Measurements from ENCODE around the gene SASH1. TPM values are rescaled to one million over a fixed set of nuclear protein-coding genes. Genes with fewer than 3 reads are reported as not detected.
"Not testable (repeated sequence)": the region's sequence is repeated elsewhere in the genome, so short reads cannot be mapped to it uniquely, and the experiment has no call there.

SASH1 gene
- polyA plus RNA-seq, 12 donors: 40.5 to 57.4 (median 47.6) TPM; not detected in 1

GRCh38 chr6:148325316-148326068 lies 17.1 kb upstream of the SASH1 start:
- DNase-seq: no peak

DNA sequence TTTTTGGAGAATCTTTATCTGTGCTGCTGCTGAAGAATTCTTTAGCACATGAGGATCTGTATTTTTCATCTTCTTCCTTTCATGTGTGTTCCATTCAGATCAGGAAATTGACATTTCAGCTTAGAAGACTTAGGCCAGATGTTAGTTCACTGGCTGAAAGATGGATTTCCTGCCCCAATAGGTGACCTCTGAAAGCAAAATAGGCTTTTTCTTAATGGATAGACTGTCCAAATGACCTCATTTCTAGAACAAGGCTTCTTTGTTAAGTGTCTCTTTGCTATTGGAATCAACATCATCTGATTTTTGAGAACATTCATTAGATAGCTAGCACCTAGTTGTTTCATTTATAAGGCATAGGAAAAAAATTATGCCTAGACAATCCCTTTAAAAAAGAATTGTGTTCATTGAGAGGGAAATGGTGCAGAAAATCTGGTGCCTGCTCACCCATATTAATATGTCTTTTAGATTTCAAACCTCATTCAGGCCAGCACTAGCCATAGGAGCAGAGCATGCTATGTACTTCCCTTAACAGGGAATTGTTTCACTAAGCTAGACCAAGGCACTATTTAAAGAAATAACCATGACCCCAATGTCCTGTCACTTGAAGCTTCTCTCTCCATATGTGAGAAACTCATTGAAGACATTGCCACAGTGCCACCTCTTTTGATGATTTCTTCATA lies 13.6 kb upstream of the SASH1 start:
- DNase-seq: no peak

GRCh38 chr6:148329596-148330381 lies 12.8 kb upstream of the SASH1 start:
- no peak for DNase-seq

DNA sequence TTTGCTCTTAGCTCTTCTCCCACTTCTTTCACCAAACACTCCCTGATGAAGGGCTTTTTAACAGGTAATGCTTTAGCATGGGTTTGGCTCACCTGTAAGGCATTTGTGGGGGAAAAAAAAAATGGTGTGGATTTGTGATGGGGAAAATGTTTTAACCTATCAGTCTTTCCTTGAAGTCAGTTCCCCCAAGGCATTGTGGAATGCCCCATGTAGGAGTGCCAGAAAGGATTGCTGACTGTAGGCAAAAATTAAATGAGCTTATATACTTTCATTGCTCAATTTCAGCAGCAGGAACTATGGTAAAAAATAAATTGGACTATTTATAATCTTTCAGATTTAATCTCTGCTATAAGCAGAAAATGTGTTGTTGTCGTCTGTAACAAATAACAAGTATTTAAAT lies 10.6 kb upstream of the SASH1 start:
- no peak for DNase-seq

DNA sequence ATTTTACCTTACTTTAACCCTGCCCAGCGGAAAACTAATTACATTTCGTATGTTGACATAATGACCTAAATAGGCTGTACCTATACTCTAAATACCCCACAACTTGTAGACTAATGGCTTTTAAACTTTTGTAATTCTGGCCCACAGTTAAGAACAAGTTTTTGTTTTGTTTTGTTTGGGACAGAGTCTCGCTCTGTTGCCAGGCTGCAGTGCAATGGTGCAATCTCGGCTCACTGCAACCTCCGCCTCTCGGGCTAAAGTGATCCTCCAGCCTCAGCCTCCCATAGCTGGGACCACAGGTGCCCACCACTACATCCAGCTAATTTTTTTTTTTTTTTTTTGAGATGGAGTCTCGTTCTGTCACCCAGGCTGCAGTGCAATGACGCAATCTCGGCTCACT lies 5.7 kb upstream of the SASH1 start:
- no peak for DNase-seq

DNA sequence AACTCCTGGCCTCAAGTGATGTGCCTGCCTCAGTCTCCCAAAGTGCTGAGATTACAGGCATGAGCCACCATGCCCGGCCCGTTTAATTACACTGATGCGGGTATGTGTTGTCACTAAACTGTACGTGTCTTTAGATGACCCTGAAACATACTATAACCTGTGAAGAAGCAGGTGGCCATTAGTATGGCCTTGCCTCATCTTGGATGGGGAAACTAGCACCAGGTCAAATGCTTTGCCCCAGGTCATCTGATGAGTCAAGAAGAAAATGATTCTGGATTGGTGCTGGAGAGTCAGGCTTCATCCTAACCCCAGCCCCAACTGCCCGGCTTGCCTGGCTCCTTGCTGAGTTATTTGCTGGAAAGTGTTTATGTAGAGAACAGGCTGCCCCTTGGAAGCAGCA lies 2.9 kb upstream of the SASH1 start:
- DNase-seq: no peak

DNA sequence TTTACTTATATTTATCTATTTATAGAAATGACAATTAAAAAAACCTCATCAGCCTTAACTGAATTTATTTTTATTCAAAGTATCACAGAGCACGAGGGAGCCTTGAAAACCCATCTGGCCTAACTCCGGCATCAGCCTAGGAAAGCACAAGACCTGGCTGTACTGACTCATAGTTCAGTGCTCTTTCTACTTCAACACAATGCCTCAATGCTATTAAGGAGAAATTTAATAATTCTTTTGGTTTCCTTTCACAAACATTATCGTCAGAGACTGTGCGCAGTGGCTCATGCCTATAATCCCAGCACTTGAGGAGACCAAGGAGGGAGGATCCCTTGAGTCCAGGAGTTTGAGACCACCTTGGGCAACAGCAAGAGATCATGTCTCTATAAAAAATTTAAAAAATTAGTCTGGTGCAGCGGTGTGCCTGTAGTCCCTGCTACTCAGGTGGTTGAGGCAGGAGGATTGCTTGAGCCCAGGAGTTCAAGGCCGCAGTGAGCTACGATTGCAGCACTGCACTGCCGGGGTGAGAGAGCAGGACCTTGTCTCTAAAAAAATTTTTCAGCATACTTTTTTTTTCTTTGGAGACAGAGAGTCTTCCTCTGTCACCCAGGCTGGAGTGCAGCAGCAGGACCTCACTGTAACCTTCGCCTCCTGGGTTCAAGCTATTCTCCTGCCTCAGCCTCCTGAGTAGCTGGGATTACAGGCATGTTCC lies 1.9 kb upstream of the SASH1 start:
- DNase-seq: no peak

DNA sequence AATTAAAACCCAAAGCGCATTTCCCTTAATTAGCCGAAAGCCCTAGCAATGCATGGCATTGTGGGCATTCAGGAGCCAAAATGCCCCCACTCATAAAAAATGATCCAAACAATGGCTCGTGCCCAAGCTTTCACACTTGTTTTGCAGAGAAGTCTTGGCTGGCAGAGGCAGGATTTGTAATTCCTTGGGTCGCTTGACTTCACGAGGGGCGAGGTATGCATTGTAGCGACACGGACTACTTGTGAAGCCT lies 613 bp upstream of the SASH1 start:
- DNase-seq: no peak

- DNase-seq: no peak
Observed at GRCh38 chr6:148343047-148343782, 577 bp downstream of the SASH1 start.

DNA sequence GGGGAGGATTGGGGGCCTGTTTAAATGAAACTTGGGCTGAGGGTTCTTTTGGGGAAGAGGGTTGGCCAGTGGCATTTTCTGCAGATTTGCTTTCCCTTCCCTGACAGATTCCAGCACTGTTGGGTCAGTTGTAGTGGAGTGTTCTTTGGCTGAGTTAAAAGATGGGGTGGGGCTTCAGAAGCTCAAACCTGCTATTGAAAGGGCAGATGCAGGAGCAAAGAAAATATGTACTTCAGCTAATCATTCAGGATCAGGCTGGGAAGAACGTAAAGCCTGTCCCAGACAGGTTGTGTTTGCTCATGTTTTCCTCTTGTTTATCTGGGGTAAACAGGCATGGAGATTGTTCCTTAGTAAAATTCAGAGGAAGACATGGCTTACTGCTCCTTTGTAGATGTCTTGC lies 2.5 kb downstream of the SASH1 start:
- no peak for DNase-seq

- DNase-seq: no peak
Observed at GRCh38 chr6:148345578-148345977, 2.9 kb downstream of the SASH1 start.

- DNase-seq: no peak
Observed at GRCh38 chr6:148346681-148347440, 4.2 kb downstream of the SASH1 start.

DNA sequence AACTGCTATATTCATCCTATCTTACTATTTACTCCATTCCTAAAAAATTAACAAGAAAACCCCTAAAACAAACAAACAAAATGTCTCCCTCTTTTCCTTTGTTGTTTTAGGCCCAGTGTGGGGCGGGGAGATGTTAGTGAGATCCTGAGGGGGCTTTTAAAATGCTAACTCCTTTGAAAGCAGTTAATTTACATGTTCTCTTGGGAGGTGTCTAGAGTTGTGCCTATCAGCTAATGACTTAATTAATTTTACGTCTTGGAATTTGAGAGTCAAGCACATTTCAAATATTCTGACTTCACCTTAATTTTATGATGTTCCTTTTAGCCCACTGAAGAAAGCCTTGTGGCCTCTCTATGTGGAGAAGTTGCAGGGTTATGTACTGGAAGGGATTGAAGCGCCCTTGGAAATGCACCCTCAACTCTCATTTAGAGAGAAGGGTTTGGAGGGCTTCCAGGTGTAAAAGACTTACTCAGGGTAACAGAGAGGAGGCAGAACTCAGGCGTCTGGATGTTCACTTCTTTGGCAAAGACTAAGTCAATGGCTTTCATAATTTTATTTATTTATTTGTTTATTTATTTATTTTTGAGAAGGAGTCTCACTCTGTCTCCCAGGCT lies 4.9 kb downstream of the SASH1 start:
- DNase-seq: no peak

DNA sequence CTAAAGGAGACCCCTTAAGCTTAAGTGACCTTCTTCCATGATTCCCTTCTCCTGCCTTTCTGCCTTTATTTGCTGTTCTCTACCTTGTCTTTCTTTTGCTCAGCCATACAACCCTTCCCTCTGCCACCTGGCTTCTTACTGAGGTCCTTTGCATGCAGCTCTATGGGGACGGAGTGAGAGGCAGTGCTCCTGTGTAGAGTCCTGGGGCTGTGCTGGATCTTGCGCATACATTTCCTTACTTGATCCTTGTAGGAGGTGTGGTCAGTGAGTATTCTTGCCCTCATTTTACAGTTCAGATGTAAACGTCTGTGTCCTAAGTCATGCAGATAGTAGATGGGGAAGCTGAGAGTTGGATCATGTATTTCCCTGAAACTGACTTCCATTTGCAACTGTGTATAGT lies 5.7 kb downstream of the SASH1 start:
- no peak for DNase-seq

DNA sequence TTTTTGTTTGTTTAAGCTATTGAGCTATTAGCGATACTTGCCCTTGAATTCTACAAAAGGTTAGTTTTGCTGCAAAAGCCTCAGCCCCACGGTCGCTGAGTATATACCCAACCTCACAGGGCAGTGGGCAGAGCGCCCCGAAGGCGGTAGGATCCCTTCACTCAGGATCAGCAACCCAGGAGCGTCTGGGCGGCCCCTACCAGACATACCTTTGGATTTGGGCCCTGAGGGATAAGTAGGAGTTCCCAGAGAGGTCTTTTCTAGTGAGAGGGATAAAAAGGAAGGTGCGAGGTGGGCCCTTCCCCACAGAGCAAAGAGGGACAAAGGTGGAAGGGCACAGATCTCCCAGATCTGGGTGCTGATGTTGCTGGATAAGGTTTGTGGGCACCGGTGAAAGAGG lies 6.1 kb downstream of the SASH1 start:
- DNase-seq: no peak

GRCh38 chr6:148349466-148349865 lies 6.8 kb downstream of the SASH1 start:
- no peak for DNase-seq

DNA sequence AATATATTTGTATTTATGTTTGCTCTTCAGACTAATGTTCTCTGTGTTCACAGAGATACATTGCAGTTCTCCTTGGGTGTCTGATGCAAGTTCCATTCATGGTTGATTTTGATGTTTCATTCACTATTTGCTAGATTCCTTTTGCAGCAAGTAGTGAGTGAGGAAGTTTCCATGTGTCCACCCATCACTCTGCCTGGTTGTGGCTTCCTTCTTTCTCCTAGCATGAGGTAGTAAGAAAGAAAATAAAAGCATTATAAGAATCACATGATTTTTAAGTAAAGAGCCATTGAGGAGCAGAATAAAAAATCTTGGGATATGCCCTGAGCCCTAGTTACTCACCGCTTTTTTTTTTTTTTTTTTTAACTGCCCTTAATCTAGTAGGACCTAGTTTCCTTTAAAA lies 8.7 kb downstream of the SASH1 start:
- DNase-seq: no peak

GRCh38 chr6:148352421-148352820 lies 9.8 kb downstream of the SASH1 start:
- DNase-seq: not testable (repeated sequence)

DNA sequence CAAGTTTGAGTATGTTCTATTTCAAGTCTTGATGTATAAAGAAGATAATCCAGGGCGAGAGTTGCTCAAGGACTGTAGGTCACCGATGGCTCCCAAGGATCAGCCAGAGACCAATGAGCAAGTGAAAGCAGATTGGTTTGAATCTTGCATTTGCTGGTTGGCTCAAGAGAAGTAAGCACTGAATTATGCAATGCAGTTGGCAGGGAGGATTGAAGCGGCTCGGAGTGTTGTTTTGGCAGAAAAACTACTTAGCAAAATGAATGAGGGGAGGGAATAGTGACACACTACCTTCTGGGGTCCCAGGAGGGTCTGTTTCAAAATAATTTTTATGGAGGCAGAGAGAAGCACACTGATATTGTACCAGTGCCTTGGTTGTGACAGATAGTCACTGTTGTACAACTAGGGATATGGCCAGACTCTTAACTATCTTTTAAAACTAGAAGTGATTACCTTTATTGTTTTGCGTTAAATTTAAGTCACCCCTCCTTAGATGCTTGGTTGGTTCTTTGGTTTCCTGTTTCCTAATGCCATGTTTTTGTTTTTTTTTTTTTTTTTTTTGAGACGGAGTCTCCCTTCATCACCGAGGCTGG lies 15.7 kb downstream of the SASH1 start:
- peak; percentile 49 for DNase-seq

GRCh38 chr6:148359228-148359627 lies 16.6 kb downstream of the SASH1 start:
- no peak for DNase-seq
